Neural progenitor cell (in vitro differentiated cells): ENCODE measurements around the gene SLC4A1. TPM values are rescaled to one million over a fixed set of nuclear protein-coding genes. Genes with fewer than 3 reads are reported as not detected.
A peak's percentile ranks its signal among the peaks of the same experiment; 100 is the strongest.

Source experiments
- DNase-seq: peaks from one replicate; pipeline ENCODE4 v3.0.0-alpha.2; 2016; ENCODE audit warnings: low spot score
- H2AFZ ChIP-seq: fragments of 200-600 bp; sonication (generic); replicated peaks from 2 replicates; pipeline ENCODE4 v1.6.1; 2016; ENCODE audit warnings: antibody characterized with exemption
- H3F3A ChIP-seq: fragments of 200-600 bp; sonication (generic); 2 replicates; pipeline ENCODE4 v1.6.1; 2016; ENCODE audit warnings: antibody characterized with exemption, low read depth
- H3K27ac ChIP-seq: fragments of 200-600 bp; sonication (generic); 2 replicates; pipeline ENCODE4 v1.5.1; 2016; ENCODE audit warnings: mild to moderate bottlenecking
- H3K27me3 ChIP-seq: fragments of 200-600 bp; sonication (generic); 2 replicates; pipeline ENCODE4 v1.6.1; 2016; ENCODE audit warnings: mild to moderate bottlenecking, moderate library complexity
- H3K36me3 ChIP-seq: fragments of 200-600 bp; sonication (generic); 2 replicates; pipeline ENCODE4 v1.5.1; 2016
- H3K4me1 ChIP-seq: fragments of 200-600 bp; sonication (generic); 2 replicates; pipeline ENCODE4 v1.6.1; 2016; ENCODE audit warnings: mixed run types
- H3K4me2 ChIP-seq: fragments of 200-600 bp; sonication (generic); 2 replicates; pipeline ENCODE4 v1.6.1; 2016
- H3K4me3 ChIP-seq: fragments of 200-600 bp; sonication (generic); 2 replicates; pipeline ENCODE4 v1.5.1; 2016
- H3K79me2 ChIP-seq: fragments of 200-600 bp; sonication (generic); 2 replicates; pipeline ENCODE4 v1.6.1; 2016; ENCODE audit warnings: low read depth
- H3K9ac ChIP-seq: fragments of 200-600 bp; sonication (generic); 2 replicates; pipeline ENCODE4 v1.6.1; 2016
- H3K9me3 ChIP-seq: fragments of 200-600 bp; sonication (generic); 2 replicates; pipeline ENCODE4 v1.5.1; 2016; ENCODE audit warnings: low read depth
- H4K20me1 ChIP-seq: fragments of 200-600 bp; sonication (generic); 2 replicates; pipeline ENCODE4 v1.6.1; 2016; ENCODE audit warnings: low read depth
- H3K27ac Mint-ChIP-seq: 3 replicates; pipeline ENCODE4 v1.8.0; 2021; ENCODE audit warnings: mixed read lengths
- H3K27me3 Mint-ChIP-seq: 2 replicates; pipeline ENCODE4 v1.8.0; 2022; ENCODE audit warnings: low read depth, mild to moderate bottlenecking, inconsistent platforms, moderate library complexity, mixed read lengths; ENCODE audit not compliant: insufficient read depth
- H3K36me3 Mint-ChIP-seq: 3 replicates; pipeline ENCODE4 v1.8.0; 2021; ENCODE audit warnings: mixed read lengths
- H3K4me1 Mint-ChIP-seq: 3 replicates; pipeline ENCODE4 v1.8.0; 2021; ENCODE audit warnings: mixed read lengths
- H3K4me3 Mint-ChIP-seq: 3 replicates; pipeline ENCODE4 v1.8.0; 2021; ENCODE audit warnings: mild to moderate bottlenecking, moderate library complexity, mixed read lengths
- H3K9me3 Mint-ChIP-seq: 3 replicates; pipeline ENCODE4 v1.8.0; 2020; ENCODE audit warnings: mixed read lengths
- EZH2 ChIP-seq: fragments of 200-600 bp; sonication (generic); IDR thresholded peaks from 2 replicates; pipeline ENCODE4 v1.6.1; 2017; ENCODE audit warnings: antibody characterized with exemption, mild to moderate bottlenecking, moderate library complexity
- EZH2phosphoT487 ChIP-seq: fragments of 200-600 bp; sonication (generic); IDR thresholded peaks from 2 replicates; pipeline ENCODE4 v1.6.1; 2017; ENCODE audit warnings: antibody characterized with exemption
- total RNA-seq: library from RNA; depleted of rRNA; stranded (reverse); fragments of >200 nt; gene quantifications from 2 replicates; pipeline ENCODE4 v1.2.3, GENCODE V29; 2015; ENCODE audit warnings: low replicate concordance
- TF ChIP-seq, protein P1 (sequence below): fragments of 200-600 bp; sonication (generic); IDR thresholded peaks from 2 replicates; pipeline ENCODE4 v1.5.1; 2017; ENCODE audit warnings: antibody characterized with exemption, mild to moderate bottlenecking

The SLC4A1 gene
- total RNA-seq, 1 donor from 2014 or later: not detected

DNA sequence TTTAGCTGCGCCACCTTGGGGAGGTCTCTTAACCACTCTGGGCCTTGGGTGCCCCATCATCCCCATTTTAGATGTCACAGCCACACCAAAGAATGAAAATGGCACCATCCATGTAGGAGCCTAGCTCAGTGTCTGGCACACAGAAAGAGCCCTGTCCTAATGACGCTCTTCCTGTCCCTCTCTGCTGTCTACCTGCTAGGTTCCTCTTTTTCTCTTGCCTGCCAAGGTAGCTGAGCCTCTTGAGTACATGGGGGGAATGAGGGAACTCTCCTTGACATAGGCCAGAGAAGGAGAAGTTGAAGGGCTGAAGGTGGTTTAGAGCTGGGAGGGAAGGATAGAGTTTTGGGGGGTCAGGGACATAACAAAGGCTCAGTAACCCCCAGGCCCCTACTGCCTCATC is 42.3 kb upstream of the SLC4A1 start:
- peaks cover 13% of the 10 kb centered on the region for H3K4me1 ChIP-seq
- H3F3A ChIP-seq: peaks cover 17% of the 10 kb centered on the region
- H3K4me1 Mint-ChIP-seq: peaks cover 17% of the 10 kb centered on the region
- TF ChIP-seq EZH2phosphoT487: no peak
- TF ChIP-seq EZH2: no peak
- TF ChIP-seq, protein P1, sequence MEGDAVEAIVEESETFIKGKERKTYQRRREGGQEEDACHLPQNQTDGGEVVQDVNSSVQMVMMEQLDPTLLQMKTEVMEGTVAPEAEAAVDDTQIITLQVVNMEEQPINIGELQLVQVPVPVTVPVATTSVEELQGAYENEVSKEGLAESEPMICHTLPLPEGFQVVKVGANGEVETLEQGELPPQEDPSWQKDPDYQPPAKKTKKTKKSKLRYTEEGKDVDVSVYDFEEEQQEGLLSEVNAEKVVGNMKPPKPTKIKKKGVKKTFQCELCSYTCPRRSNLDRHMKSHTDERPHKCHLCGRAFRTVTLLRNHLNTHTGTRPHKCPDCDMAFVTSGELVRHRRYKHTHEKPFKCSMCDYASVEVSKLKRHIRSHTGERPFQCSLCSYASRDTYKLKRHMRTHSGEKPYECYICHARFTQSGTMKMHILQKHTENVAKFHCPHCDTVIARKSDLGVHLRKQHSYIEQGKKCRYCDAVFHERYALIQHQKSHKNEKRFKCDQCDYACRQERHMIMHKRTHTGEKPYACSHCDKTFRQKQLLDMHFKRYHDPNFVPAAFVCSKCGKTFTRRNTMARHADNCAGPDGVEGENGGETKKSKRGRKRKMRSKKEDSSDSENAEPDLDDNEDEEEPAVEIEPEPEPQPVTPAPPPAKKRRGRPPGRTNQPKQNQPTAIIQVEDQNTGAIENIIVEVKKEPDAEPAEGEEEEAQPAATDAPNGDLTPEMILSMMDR: no peak
- peak overlapping the region; percentile 68 for H3K4me3 Mint-ChIP-seq
- no peak for DNase-seq
- no peak overlapping the region for H3K27ac ChIP-seq
- H3K79me2 ChIP-seq: no peaks in the 10 kb centered on the region
- H3K36me3 Mint-ChIP-seq: no peaks in the 10 kb centered on the region
- no peaks in the 10 kb centered on the region for H3K9me3 ChIP-seq
- H3K4me3 ChIP-seq: no peak overlapping the region
- H3K9me3 Mint-ChIP-seq: no peaks in the 10 kb centered on the region
- peaks cover 26% of the 10 kb centered on the region for H4K20me1 ChIP-seq
- H3K4me2 ChIP-seq: no peak overlapping the region
- peaks cover 38% of the 10 kb centered on the region for H3K27me3 Mint-ChIP-seq
- no peaks in the 10 kb centered on the region for H3K36me3 ChIP-seq
- no peak overlapping the region for H2AFZ ChIP-seq
- H3K9ac ChIP-seq: no peak overlapping the region
- no peak overlapping the region for H3K27ac Mint-ChIP-seq
- H3K27me3 ChIP-seq: peaks cover 71% of the 10 kb centered on the region

DNA sequence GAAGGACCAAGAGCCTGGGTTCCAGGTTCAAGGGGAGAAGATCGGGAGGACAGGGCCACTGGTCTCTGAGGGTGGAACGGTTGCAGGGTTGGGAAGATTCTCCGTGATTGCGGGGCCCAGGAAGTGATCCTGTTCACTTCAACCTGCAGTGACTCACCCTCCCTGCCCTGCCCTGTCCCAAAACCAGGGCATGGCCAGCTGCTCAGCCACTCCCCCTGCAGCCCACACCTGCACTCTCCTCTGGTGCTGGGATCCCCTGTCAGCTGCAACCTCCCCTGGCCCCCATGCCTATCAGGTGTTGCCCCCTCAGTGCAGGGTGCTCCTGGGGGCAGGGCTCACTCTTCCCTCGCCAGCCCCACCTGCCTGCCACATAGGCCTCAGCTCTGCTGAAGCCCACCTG is 41.5 kb upstream of the SLC4A1 start:
- peaks cover 42% of the 10 kb centered on the region for H3K27me3 Mint-ChIP-seq
- no peak overlapping the region for H3K27ac ChIP-seq
- no peaks in the 10 kb centered on the region for H3K9me3 Mint-ChIP-seq
- peaks cover 26% of the 10 kb centered on the region for H4K20me1 ChIP-seq
- no peak overlapping the region for H2AFZ ChIP-seq
- no peak overlapping the region for H3K4me3 ChIP-seq
- no peak for DNase-seq
- no peaks in the 10 kb centered on the region for H3K9me3 ChIP-seq
- no peak overlapping the region for H3K4me2 ChIP-seq
- no peak overlapping the region for H3K27ac Mint-ChIP-seq
- H3K27me3 ChIP-seq: peaks cover 64% of the 10 kb centered on the region
- TF ChIP-seq EZH2phosphoT487: no peak
- TF ChIP-seq, protein P1: no peak
- peaks cover 13% of the 10 kb centered on the region for H3K4me1 ChIP-seq
- peaks cover 17% of the 10 kb centered on the region for H3K4me1 Mint-ChIP-seq
- no peaks in the 10 kb centered on the region for H3K36me3 Mint-ChIP-seq
- peaks cover 17% of the 10 kb centered on the region for H3F3A ChIP-seq
- no peaks in the 10 kb centered on the region for H3K79me2 ChIP-seq
- H3K9ac ChIP-seq: no peak overlapping the region
- no peaks in the 10 kb centered on the region for H3K36me3 ChIP-seq
- peak overlapping the region; percentile 72 for H3K4me3 Mint-ChIP-seq

DNA sequence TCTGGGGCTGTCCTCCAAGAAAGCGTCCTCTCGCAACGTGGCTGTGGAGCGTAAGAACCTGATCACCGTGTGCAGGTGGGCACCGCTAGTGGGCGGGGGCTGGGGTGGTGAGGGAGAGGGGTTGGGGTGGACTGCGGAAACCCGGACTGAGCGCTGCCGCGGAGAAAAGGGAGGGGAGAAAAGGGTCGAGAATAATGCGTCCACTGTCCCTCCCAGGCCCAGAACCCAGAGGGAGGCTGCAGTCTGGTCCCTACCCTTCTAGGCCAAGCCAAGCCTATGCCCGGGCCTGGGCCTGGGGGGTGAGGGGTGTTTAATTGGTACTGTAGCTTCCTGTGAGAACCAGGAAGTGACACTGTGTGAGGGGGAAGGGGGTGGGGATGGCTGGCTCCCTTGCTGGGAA is 40.9 kb upstream of the SLC4A1 start:
- H2AFZ ChIP-seq: no peak overlapping the region
- H4K20me1 ChIP-seq: peaks cover 26% of the 10 kb centered on the region
- H3K4me1 ChIP-seq: peaks cover 13% of the 10 kb centered on the region
- Mint-ChIP-seq H3K4me3 (peak overlapping the region; percentile 72), H3K27me3 (peaks cover 40% of the 10 kb centered on the region), H3K36me3 (no peaks in the 10 kb centered on the region), H3K27ac (no peak overlapping the region), H3K4me1 (peaks cover 17% of the 10 kb centered on the region), H3K9me3 (no peaks in the 10 kb centered on the region)
- TF ChIP-seq, protein P1: no peak
- no peak for TF ChIP-seq EZH2phosphoT487
- TF ChIP-seq EZH2: no peak
- peaks cover 17% of the 10 kb centered on the region for H3F3A ChIP-seq
- no peaks in the 10 kb centered on the region for H3K36me3 ChIP-seq
- H3K27me3 ChIP-seq: peaks cover 57% of the 10 kb centered on the region
- H3K9ac ChIP-seq: no peak overlapping the region
- peak overlapping the region; percentile 50 for H3K4me3 ChIP-seq
- H3K79me2 ChIP-seq: no peaks in the 10 kb centered on the region
- no peaks in the 10 kb centered on the region for H3K9me3 ChIP-seq
- H3K4me2 ChIP-seq: peak overlapping the region; percentile 82
- no peak overlapping the region for H3K27ac ChIP-seq
- DNase-seq: no peak
